Cardiac fibroblast (primary cell): ENCODE data around the gene PXMP4.

Experiments
- DNase-seq, 2 donors: peaks; one replicate each; pipeline versions ENCODE4 v3.0.0 to v3.0.0-alpha.2; 2010; ENCODE audit warnings: low read depth in 2 of 2
- H3K4me3 ChIP-seq, 2 donors: replicated peaks in 1 of 2; 1 replicate in 1 of 2; 2 replicates in 1 of 2; pipeline ENCODE4 v1.5.1; 2011; ENCODE audit warnings: low read depth in 2 of 2, low read length in 2 of 2, mild to moderate bottlenecking in 2 of 2, moderate library complexity in 1 of 2
- TF ChIP-seq, protein P1 (sequence below): IDR thresholded peaks from one replicate; pipeline ENCODE4 v1.5.1; 2011; ENCODE audit warnings: low read depth, mild to moderate bottlenecking, low read length, inconsistent platforms

Gene PXMP4

DNA sequence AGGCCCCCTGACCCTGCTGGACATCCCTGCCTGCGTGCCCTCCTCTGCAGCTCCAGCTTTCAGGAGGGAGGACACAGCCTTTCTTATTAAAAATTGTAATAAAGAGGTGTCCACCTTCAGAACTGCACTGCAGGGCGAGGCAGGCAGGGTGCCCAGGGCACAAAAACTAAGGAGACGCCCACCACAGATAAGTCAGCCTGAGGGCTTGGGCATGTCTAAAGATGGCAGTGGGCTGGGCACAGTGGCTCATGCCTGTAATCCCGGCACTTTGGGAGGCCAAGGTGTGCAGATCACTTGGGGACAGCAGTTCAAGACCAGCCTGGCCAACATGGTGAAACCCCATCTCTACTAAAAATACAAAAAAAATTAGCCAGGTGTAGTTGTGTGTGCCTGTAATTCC is 64.9 kb downstream of the PXMP4 start:
- no peak overlapping the region for H3K4me3 ChIP-seq
- DNase-seq: no peak
- TF ChIP-seq, protein P1, sequence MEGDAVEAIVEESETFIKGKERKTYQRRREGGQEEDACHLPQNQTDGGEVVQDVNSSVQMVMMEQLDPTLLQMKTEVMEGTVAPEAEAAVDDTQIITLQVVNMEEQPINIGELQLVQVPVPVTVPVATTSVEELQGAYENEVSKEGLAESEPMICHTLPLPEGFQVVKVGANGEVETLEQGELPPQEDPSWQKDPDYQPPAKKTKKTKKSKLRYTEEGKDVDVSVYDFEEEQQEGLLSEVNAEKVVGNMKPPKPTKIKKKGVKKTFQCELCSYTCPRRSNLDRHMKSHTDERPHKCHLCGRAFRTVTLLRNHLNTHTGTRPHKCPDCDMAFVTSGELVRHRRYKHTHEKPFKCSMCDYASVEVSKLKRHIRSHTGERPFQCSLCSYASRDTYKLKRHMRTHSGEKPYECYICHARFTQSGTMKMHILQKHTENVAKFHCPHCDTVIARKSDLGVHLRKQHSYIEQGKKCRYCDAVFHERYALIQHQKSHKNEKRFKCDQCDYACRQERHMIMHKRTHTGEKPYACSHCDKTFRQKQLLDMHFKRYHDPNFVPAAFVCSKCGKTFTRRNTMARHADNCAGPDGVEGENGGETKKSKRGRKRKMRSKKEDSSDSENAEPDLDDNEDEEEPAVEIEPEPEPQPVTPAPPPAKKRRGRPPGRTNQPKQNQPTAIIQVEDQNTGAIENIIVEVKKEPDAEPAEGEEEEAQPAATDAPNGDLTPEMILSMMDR: no peak

DNA sequence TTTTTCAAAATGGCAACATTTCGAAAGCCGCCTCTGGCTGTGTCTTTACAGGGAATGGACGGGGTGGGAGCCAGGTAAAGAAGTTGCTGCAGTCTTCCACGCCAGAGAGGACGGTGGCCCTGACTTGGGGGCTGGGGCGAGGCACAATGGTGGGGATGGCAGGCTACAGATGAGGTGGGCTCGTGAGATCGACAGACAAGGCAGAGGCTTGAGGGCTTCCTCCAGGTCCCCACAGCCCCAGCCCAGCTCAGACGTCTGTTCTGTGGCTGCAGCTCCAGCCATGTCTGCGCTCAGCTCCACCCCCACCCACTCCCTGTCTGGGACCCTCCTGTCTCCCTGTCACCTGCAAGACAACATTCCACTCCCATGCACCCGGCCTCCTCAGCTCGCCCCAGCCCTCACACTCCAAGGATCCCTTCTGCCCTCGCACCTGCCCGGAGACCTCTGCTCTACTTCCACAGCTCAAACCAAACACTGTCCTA is 65.4 kb downstream of the PXMP4 start:
- H3K4me3 ChIP-seq: no peak overlapping the region
- no peak for DNase-seq
- TF ChIP-seq, protein P1: no peak

DNA sequence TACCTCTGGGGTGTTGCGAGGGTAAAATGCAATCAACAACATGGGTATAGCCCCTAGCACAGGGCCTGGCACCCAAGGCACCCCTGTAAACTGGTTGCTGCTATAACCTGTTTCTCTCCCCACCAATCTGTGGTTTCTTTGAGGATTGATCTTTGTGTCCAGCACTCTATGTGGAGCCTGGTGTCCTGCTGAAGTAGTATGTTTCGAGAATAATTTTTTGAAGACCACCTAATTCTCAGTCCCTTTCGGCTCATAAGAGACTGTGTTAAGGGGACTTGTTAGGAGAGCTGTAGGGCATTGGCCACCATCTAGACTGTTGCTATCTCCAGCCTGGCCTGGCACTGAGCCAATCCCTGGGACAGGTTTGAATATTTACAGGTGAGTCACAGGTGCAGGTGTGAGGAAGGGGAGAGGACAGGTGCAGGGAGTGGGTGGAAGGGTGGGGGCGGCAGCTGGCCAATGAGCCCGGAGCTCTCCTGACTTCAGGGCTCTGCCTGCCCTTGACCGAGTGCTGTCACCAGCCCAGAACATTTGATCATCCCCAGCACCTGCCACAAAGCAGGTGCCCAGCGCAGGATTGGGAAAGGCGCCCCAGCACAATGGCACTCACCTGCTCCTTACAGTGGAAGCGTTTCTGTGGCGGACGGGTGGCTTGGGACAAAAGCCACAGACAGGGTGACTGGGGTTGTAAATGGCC is 66.1 kb downstream of the PXMP4 start:
- TF ChIP-seq, protein P1: no peak
- H3K4me3 ChIP-seq: no peak overlapping the region
- DNase-seq: no peak

DNA sequence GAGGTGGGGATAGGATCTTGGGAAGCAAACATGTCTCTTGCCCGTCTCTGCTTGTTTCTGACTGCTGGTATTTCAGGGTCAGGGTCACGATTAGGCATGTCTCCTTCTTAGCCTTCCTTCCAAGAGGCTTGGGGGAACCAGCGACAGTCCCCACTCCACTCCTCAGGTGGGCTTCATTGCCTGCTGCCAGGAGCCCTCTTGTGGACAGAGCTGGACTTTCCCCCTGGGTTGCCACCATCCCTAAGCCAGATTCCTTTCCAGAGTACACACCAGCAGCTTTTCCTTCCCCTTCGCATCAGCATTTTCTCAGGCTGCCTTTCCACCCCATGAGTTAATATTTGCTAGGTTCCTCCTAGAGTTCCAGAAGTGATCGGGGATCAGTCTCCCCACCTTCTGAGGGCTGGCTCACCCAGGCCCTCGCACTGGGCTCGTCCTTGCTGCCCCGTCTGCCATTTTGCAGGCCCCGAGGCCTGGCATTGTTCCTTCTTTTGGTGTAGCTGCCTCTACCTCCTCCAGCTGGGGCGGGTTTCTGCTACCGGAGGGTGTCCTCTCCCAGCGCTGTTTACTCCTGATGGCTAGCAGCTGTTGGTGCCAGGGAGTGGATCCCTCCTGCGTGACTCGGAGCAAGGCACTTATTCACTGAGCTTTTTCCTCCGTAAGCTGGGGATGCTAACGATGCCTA is 66.8 kb downstream of the PXMP4 start:
- TF ChIP-seq, protein P1: peak; percentile 95
- H3K4me3 ChIP-seq: no peak overlapping the region
- peak; percentile 75 to 78 for DNase-seq
